ENCODE data around the gene SLAMF9. TPM values are rescaled to one million over a fixed set of nuclear protein-coding genes. Genes with fewer than 3 reads are reported as not detected.
"Not testable (repeated sequence)": the region's sequence is repeated elsewhere in the genome, so short reads cannot be mapped to it uniquely, and the experiment has no call there.

The SLAMF9 gene
- total RNA-seq, 1 experiment from 2014 or later, result not detected

GRCh38 chr1:159906960-159907359, 47.1 kb downstream of the SLAMF9 start (continued):
- no peak for TF ChIP-seq ERG (CRISPR knock-in tag; IDR thresholded peaks at IDR 0.05)
- no peak for TF ChIP-seq NFYB (CRISPR knock-in tag; conservative IDR thresholded peaks at IDR 0.05; ENCODE audit: low read depth)
- no peak for TF ChIP-seq NR3C1 (CRISPR knock-in tag; conservative IDR thresholded peaks at IDR 0.05; ENCODE audit: low read depth)
- no peak for TF ChIP-seq ZNF219 (CRISPR knock-in tag; IDR thresholded peaks at IDR 0.05; ENCODE audit: borderline replicate concordance)
- no peak for TF ChIP-seq NR2C2 (CRISPR knock-in tag; IDR thresholded peaks at IDR 0.05)

GRCh38 chr1:159904036-159904435, 50.0 kb downstream of the SLAMF9 start:
- DNase-seq (ENCODE audit: low spot score); H3K36me3 Mint-ChIP-seq; POLR2A ChIA-PET; H3K4me3 Mint-ChIP-seq; H3K27ac Mint-ChIP-seq; ATAC-seq: not testable (repeated sequence)
- CTCF ChIA-PET, result interaction anchor here (4.1 kb wide), 1 partner anchor 103 kb away, joined by 18 read pairs; no protein-coding TSS in a partner anchor
- H3K4me1 Mint-ChIP-seq, result peaks cover 17% of the 10 kb centered on the region
- peaks cover 12% of the 10 kb centered on the region for H3K9me3 Mint-ChIP-seq
- H3K27me3 Mint-ChIP-seq (ENCODE audit: low read depth), result peaks cover 31% of the 10 kb centered on the region

- TF ChIP-seq, protein P1, sequence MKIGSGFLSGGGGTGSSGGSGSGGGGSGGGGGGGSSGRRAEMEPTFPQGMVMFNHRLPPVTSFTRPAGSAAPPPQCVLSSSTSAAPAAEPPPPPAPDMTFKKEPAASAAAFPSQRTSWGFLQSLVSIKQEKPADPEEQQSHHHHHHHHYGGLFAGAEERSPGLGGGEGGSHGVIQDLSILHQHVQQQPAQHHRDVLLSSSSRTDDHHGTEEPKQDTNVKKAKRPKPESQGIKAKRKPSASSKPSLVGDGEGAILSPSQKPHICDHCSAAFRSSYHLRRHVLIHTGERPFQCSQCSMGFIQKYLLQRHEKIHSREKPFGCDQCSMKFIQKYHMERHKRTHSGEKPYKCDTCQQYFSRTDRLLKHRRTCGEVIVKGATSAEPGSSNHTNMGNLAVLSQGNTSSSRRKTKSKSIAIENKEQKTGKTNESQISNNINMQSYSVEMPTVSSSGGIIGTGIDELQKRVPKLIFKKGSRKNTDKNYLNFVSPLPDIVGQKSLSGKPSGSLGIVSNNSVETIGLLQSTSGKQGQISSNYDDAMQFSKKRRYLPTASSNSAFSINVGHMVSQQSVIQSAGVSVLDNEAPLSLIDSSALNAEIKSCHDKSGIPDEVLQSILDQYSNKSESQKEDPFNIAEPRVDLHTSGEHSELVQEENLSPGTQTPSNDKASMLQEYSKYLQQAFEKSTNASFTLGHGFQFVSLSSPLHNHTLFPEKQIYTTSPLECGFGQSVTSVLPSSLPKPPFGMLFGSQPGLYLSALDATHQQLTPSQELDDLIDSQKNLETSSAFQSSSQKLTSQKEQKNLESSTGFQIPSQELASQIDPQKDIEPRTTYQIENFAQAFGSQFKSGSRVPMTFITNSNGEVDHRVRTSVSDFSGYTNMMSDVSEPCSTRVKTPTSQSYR (CRISPR knock-in tag; IDR thresholded peaks at IDR 0.05), result no peak
- TF ChIP-seq ZBTB21 (CRISPR knock-in tag; IDR thresholded peaks at IDR 0.05; ENCODE audit: borderline replicate concordance) (no peak), HMGA2 (CRISPR knock-in tag; IDR thresholded peaks at IDR 0.05) (no peak), EMX1 (CRISPR knock-in tag; IDR thresholded peaks at IDR 0.05) (no peak), OVOL2 (CRISPR knock-in tag; IDR thresholded peaks at IDR 0.05; ENCODE audit: borderline replicate concordance) (no peak), JUN (CRISPR knock-in tag; IDR thresholded peaks at IDR 0.05) (no peak), GABPB1 (CRISPR knock-in tag; IDR thresholded peaks at IDR 0.05) (no peak), NR1H2 (CRISPR knock-in tag; IDR thresholded peaks at IDR 0.05) (no peak), MXD4 (CRISPR knock-in tag; IDR thresholded peaks at IDR 0.05; ENCODE audit: borderline replicate concordance) (no peak)
- TF ChIP-seq, protein P2, sequence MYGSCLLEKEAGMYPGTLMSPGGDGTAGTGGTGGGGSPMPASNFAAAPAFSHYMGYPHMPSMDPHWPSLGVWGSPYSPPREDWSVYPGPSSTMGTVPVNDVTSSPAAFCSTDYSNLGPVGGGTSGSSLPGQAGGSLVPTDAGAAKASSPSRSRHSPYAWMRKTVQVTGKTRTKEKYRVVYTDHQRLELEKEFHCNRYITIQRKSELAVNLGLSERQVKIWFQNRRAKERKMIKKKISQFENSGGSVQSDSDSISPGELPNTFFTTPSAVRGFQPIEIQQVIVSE (CRISPR knock-in tag; IDR thresholded peaks at IDR 0.05; ENCODE audit: borderline replicate concordance), result no peak
- TF ChIP-seq, protein P3, sequence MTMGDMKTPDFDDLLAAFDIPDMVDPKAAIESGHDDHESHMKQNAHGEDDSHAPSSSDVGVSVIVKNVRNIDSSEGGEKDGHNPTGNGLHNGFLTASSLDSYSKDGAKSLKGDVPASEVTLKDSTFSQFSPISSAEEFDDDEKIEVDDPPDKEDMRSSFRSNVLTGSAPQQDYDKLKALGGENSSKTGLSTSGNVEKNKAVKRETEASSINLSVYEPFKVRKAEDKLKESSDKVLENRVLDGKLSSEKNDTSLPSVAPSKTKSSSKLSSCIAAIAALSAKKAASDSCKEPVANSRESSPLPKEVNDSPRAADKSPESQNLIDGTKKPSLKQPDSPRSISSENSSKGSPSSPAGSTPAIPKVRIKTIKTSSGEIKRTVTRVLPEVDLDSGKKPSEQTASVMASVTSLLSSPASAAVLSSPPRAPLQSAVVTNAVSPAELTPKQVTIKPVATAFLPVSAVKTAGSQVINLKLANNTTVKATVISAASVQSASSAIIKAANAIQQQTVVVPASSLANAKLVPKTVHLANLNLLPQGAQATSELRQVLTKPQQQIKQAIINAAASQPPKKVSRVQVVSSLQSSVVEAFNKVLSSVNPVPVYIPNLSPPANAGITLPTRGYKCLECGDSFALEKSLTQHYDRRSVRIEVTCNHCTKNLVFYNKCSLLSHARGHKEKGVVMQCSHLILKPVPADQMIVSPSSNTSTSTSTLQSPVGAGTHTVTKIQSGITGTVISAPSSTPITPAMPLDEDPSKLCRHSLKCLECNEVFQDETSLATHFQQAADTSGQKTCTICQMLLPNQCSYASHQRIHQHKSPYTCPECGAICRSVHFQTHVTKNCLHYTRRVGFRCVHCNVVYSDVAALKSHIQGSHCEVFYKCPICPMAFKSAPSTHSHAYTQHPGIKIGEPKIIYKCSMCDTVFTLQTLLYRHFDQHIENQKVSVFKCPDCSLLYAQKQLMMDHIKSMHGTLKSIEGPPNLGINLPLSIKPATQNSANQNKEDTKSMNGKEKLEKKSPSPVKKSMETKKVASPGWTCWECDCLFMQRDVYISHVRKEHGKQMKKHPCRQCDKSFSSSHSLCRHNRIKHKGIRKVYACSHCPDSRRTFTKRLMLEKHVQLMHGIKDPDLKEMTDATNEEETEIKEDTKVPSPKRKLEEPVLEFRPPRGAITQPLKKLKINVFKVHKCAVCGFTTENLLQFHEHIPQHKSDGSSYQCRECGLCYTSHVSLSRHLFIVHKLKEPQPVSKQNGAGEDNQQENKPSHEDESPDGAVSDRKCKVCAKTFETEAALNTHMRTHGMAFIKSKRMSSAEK (CRISPR knock-in tag; IDR thresholded peaks at IDR 0.05; ENCODE audit: borderline replicate concordance), result no peak
- Mint-ChIP-seq H3K27me3 (ENCODE audit: low read depth) (peaks cover 31% of the 10 kb centered on the region), H3K4me1 (peaks cover 15% of the 10 kb centered on the region), H3K4me3 (no peak overlapping the region), H3K9me3 (peaks cover 12% of the 10 kb centered on the region), H3K36me3 (peaks cover 5% of the 10 kb centered on the region; the same call in 1 of the 2 replicates), H3K27ac (no peak overlapping the region)
- ChIA-PET POLR2A (interaction anchor here (0.6 kb wide), 1 partner anchor 46 kb away, joined by 3 read pairs; no protein-coding TSS in a partner anchor), CTCF (interaction anchor here (0.6 to 4.1 kb wide), 2 partner anchors 104 to 1343 kb away, joined by 3 to 18 read pairs; no protein-coding TSS in a partner anchor)
- no peak for ATAC-seq
- DNase-seq (ENCODE audit: low spot score), result no peak
Observed at GRCh38 chr1:159902541-159902940, 51.5 kb downstream of the SLAMF9 start.

Other genes with a start within 250 kb of the SLAMF9 start
- 0.68 to 1.1 TPM (median 0.85 TPM) in 3 replicates for gene CRP, start 239.6 kb downstream of the SLAMF9 start, total RNA-seq (2021)
- gene DUSP23, start 173.3 kb downstream of the SLAMF9 start, total RNA-seq (2021), result 35.2 to 52.1 TPM (median 47.5 TPM) in 3 replicates
- not detected in 3 replicates for gene FCRL6, start 151.9 kb downstream of the SLAMF9 start, total RNA-seq (2021)
- 0.07 TPM in 1 of 3 replicates, not detected in the others for gene SLAMF8, start 127.4 kb downstream of the SLAMF9 start, total RNA-seq (2021)
- gene VSIG8, start 91.6 kb downstream of the SLAMF9 start, total RNA-seq (2021), result not detected in 3 replicates
- 0.27 to 0.48 TPM (median 0.48 TPM) in 3 replicates for gene CFAP45, start 54.1 kb downstream of the SLAMF9 start, total RNA-seq (2021)
- 66.9 to 75.3 TPM (median 73.3 TPM) in 3 replicates for gene TAGLN2, start 28.7 kb downstream of the SLAMF9 start, total RNA-seq (2021)
- 16.4 to 19.4 TPM (median 18.8 TPM) in 3 replicates for gene IGSF9, start 8.6 kb downstream of the SLAMF9 start, total RNA-seq (2021)
- gene PIGM, start 77.8 kb upstream of the SLAMF9 start, total RNA-seq (2021), result 4.4 to 5.2 TPM (median 4.4 TPM) in 3 replicates
- gene KCNJ10, start 115.9 kb upstream of the SLAMF9 start, total RNA-seq (2021), result 1.4 to 1.6 TPM (median 1.4 TPM) in 3 replicates
- gene KCNJ9, start 127.3 kb upstream of the SLAMF9 start, total RNA-seq (2021), result 0.09 to 0.14 TPM in 2 of 3 replicates, not detected in the other
- gene IGSF8, start 144.4 kb upstream of the SLAMF9 start, total RNA-seq (2021), result 86.7 to 101 TPM (median 95.1 TPM) in 3 replicates
- 22.8 to 25.6 TPM (median 23.2 TPM) in 3 replicates for gene ATP1A2, start 161.5 kb upstream of the SLAMF9 start, total RNA-seq (2021)
- 0.37 to 0.78 TPM (median 0.55 TPM) in 3 replicates for gene ATP1A4, start 197.4 kb upstream of the SLAMF9 start, total RNA-seq (2021)
- gene CASQ1, start 236.3 kb upstream of the SLAMF9 start, total RNA-seq (2021), result 0.46 to 0.50 TPM (median 0.48 TPM) in 3 replicates